SK-N-SH (cell line): ENCODE data around the gene GUCA2B. TPM values are rescaled to one million over a fixed set of nuclear protein-coding genes. Genes with fewer than 3 reads are reported as not detected.

Source experiments
- CTCF ChIA-PET: fragments of 300-600, 350-600 bp; formaldehyde crosslinking; extraction: SDS; loops from one replicate; lab custom pipeline; 2021; lab: Yijun Ruan, JAX
- POLR2A ChIA-PET: fragments of 350-600 bp; sonication (Branson Sonifier 250); formaldehyde crosslinking; extraction: SDS; loops from one replicate; lab custom pipeline; 2020; ENCODE audit warnings: antibody characterized with exemption, inconsistent platforms; lab: Yijun Ruan, JAX
- DNase-seq: peaks from one replicate; pipeline ENCODE4 v3.0.0; 2012
- H2AFZ ChIP-seq: fragments of 200-600 bp; sonication (generic); 2 replicates; pipeline ENCODE4 v1.8.1; 2016; ENCODE audit warnings: antibody characterized with exemption, mild to moderate bottlenecking, low read depth
- H3F3A ChIP-seq: fragments of 200-600 bp; sonication (generic); replicated peaks from 2 replicates; pipeline ENCODE3; 2016; ENCODE audit warnings: antibody characterized with exemption, mild to moderate bottlenecking; ENCODE audit not compliant: insufficient read depth
- H3K27ac ChIP-seq, 2 experiments: fragments of 200-500 bp in 1 of 2; fragments of 200-600 bp in 1 of 2; sonication (Bioruptor generic) in 1 of 2; sonication (generic), shearing (Covaris generic) in 1 of 2; 2 replicates each; pipeline versions ENCODE4 v1.5.1 to v1.6.1; 2014 to 2016; ENCODE audit warnings: low read depth in 2 of 2, inconsistent platforms in 1 of 2, low read length in 1 of 2, mild to moderate bottlenecking in 1 of 2, mixed read lengths in 1 of 2
- H3K27me3 ChIP-seq: fragments of 200-600 bp; sonication (generic), shearing (Covaris generic); 2 replicates; pipeline ENCODE4 v1.6.1; 2016; ENCODE audit warnings: mixed run types; ENCODE audit not compliant: insufficient read depth
- H3K36me3 ChIP-seq, 2 experiments: fragments of 200-500 bp in 1 of 2; fragments of 200-600 bp in 1 of 2; sonication (Bioruptor generic) in 1 of 2; sonication (generic) in 1 of 2; replicated peaks in 1 of 2; 2 replicates each; pipeline versions ENCODE3 to v1.5.1; 2014 to 2016; ENCODE audit warnings: low read length in 1 of 2, mild to moderate bottlenecking in 1 of 2; ENCODE audit not compliant: insufficient read depth in 2 of 2, control insufficient read depth in 1 of 2
- H3K4me1 ChIP-seq, 2 experiments: fragments of 200-500 bp in 1 of 2; fragments of 200-600 bp in 1 of 2; sonication (Bioruptor generic) in 1 of 2; sonication (generic), shearing (Covaris generic) in 1 of 2; 2 replicates each; pipeline versions ENCODE4 v1.5.1 to v1.6.1; 2014 to 2016; ENCODE audit warnings: low read depth in 1 of 2, low read length in 1 of 2, mixed run types in 1 of 2; ENCODE audit not compliant: insufficient read depth in 2 of 2, control insufficient read depth in 1 of 2
- H3K4me2 ChIP-seq: fragments of 200-600 bp; sonication (generic), shearing (Covaris generic); 2 replicates; pipeline ENCODE4 v1.6.1; 2017; ENCODE audit warnings: mixed run types
- H3K4me3 ChIP-seq, 2 experiments: fragments of 200-500 bp in 1 of 2; fragments of 200-600 bp in 1 of 2; sonication (Bioruptor generic) in 1 of 2; sonication (generic), shearing (Covaris generic) in 1 of 2; 2 replicates each; pipeline versions ENCODE4 v1.5.1 to v1.8.1; 2014 to 2016; ENCODE audit warnings: low read depth in 2 of 2, inconsistent platforms in 1 of 2, low read length in 1 of 2, mild to moderate bottlenecking in 1 of 2, mixed read lengths in 1 of 2, moderate library complexity in 1 of 2
- H3K79me2 ChIP-seq: fragments of 200-600 bp; sonication (generic); 2 replicates; pipeline ENCODE4 v1.8.1; 2017; ENCODE audit warnings: mild to moderate bottlenecking; ENCODE audit not compliant: insufficient read depth
- H3K9ac ChIP-seq: fragments of 200-600 bp; sonication (generic); 2 replicates; pipeline ENCODE4 v1.6.1; 2017; ENCODE audit warnings: mixed run types
- H3K9me2 ChIP-seq: fragments of 200-600 bp; sonication (generic); 2 replicates; pipeline ENCODE4 v1.6.1; 2017; ENCODE audit warnings: mixed run types
- H3K9me3 ChIP-seq: fragments of 200-600 bp; sonication (generic); 2 replicates; pipeline ENCODE4 v1.6.1; 2017; ENCODE audit warnings: mixed run types, mild to moderate bottlenecking, moderate library complexity
- H4K20me1 ChIP-seq: fragments of 200-600 bp; sonication (generic); 2 replicates; pipeline ENCODE4 v1.6.1; 2017; ENCODE audit warnings: mild to moderate bottlenecking, mixed run types; ENCODE audit not compliant: insufficient read depth
- EP300 ChIP-seq, 2 experiments: IDR thresholded peaks; 2 replicates each; pipeline versions ENCODE4 v1.4.0 to v1.6.1; 2012; ENCODE audit warnings: borderline replicate concordance in 1 of 2, low read depth in 1 of 2, low read length in 1 of 2
- EZH2phosphoT487 ChIP-seq: fragments of 200-600 bp; sonication (generic); IDR thresholded peaks from 2 replicates; pipeline ENCODE4 v1.6.1; 2017; ENCODE audit warnings: low read depth, mixed run types, mild to moderate bottlenecking, antibody characterized with exemption, moderate library complexity, borderline replicate concordance
- GABPA ChIP-seq: IDR thresholded peaks from 2 replicates; pipeline ENCODE4 v1.4.0; 2012; ENCODE audit warnings: low read depth, mild to moderate bottlenecking
- GATA2 ChIP-seq: sonication (generic); formaldehyde crosslinking; IDR thresholded peaks from 2 replicates; pipeline ENCODE4 v1.5.0; 2020; ENCODE audit warnings: mild to moderate bottlenecking, missing genetic modification reagents
- MAX ChIP-seq: IDR thresholded peaks from 2 replicates; pipeline ENCODE4 v1.4.0; 2012; ENCODE audit warnings: low read depth
- MXI1 ChIP-seq: IDR thresholded peaks from 2 replicates; pipeline ENCODE4 v1.6.1; 2012; ENCODE audit warnings: mild to moderate bottlenecking, low read depth, low read length, improper control_type of control experiment
- NFIC ChIP-seq: IDR thresholded peaks from 2 replicates; pipeline ENCODE4 v1.4.0; 2012; ENCODE audit warnings: borderline replicate concordance
- NRF1 ChIP-seq: IDR thresholded peaks from 2 replicates; pipeline ENCODE4 v1.6.1; 2012; ENCODE audit warnings: low read depth, mild to moderate bottlenecking, low read length
- RFX5 ChIP-seq: IDR thresholded peaks from 2 replicates; pipeline ENCODE4 v1.6.1; 2012; ENCODE audit warnings: mild to moderate bottlenecking, improper control_type of control experiment, low read length
- RXRA ChIP-seq: IDR thresholded peaks from 2 replicates; pipeline ENCODE4 v1.4.0; 2012; ENCODE audit warnings: low read depth, mild to moderate bottlenecking, borderline replicate concordance
- SIN3A ChIP-seq: IDR thresholded peaks from 2 replicates; pipeline ENCODE4 v1.6.1; 2012; ENCODE audit warnings: low read depth, mild to moderate bottlenecking, low read length, moderate library complexity, borderline replicate concordance
- SMC3 ChIP-seq: IDR thresholded peaks from 2 replicates; pipeline ENCODE4 v1.6.1; 2012; ENCODE audit warnings: low read depth, low read length, improper control_type of control experiment
- TCF12 ChIP-seq: IDR thresholded peaks from 2 replicates; pipeline ENCODE4 v1.4.0; 2012
- USF2 ChIP-seq: fragments of 150-350 bp; IDR thresholded peaks from 2 replicates; pipeline ENCODE4 v1.6.1; 2017; ENCODE audit warnings: antibody characterized with exemption, low read length, low read depth, borderline replicate concordance
- WGBS: methylation state at CpG from one replicate; pipeline ENCODE4 v1.1.6; 2017; ENCODE audit warnings: low lambda C conversion rate; 5-methylcytosine and 5-hydroxymethylcytosine counted together
- polyA plus RNA-seq, 3 experiments: library from polyadenylated mRNA; depleted of rRNA; stranded (reverse); fragments of >200 nt; gene quantifications; 2 replicates each; pipeline ENCODE4 v1.2.3, GENCODE V29; 2012
- TF ChIP-seq, protein P1 (sequence below): IDR thresholded peaks from 2 replicates; pipeline ENCODE4 v1.6.1; 2012; ENCODE audit warnings: mild to moderate bottlenecking, low read depth, low read length, moderate library complexity

The GUCA2B gene
- polyA plus RNA-seq, 1 of the 3 experiments (the other 2 are of a cell fraction) = not detected

- no peak for TF ChIP-seq RFX5
- no peak for TF ChIP-seq EZH2phosphoT487
- no peak for TF ChIP-seq GABPA
- TF ChIP-seq NRF1 = no peak
- TF ChIP-seq EP300 (IDR thresholded peaks at IDR 0.05; ENCODE audit: borderline replicate concordance in 1 of 2, low read depth in 1 of 2, low read length in 1 of 2) = no peak
Observed at GRCh38 chr1:42144711-42145388, 8.4 kb upstream of the GUCA2B start (continued).

GRCh38 chr1:42145389-42145716 is 7.9 kb upstream of the GUCA2B start:
- no peaks in the 10 kb centered on the region for H3K79me2 ChIP-seq
- CTCF ChIA-PET = interaction anchor here (1.2 to 4.0 kb wide), 2 partner anchors 16 to 27 kb away, joined by 3 to 18 read pairs; no protein-coding TSS in a partner anchor
- H3K9ac ChIP-seq = no peak overlapping the region
- no peak for DNase-seq
- H4K20me1 ChIP-seq = no peaks in the 10 kb centered on the region
- no peaks in the 10 kb centered on the region for H3K36me3 ChIP-seq
- no peaks in the 10 kb centered on the region for H3K4me1 ChIP-seq
- no peak overlapping the region for H3K4me3 ChIP-seq
- H2AFZ ChIP-seq = no peak overlapping the region
- no peak overlapping the region for H3K27ac ChIP-seq
- no peaks in the 10 kb centered on the region for H3K9me2 ChIP-seq
- POLR2A ChIA-PET = no interaction called here
- 74% methylated on average over 8 of the region's 8 CpGs for WGBS
- H3K4me2 ChIP-seq = no peak overlapping the region
- no peak for TF ChIP-seq RXRA
- no peak for TF ChIP-seq NFIC
- no peak for TF ChIP-seq MAX
- TF ChIP-seq, protein P1, sequence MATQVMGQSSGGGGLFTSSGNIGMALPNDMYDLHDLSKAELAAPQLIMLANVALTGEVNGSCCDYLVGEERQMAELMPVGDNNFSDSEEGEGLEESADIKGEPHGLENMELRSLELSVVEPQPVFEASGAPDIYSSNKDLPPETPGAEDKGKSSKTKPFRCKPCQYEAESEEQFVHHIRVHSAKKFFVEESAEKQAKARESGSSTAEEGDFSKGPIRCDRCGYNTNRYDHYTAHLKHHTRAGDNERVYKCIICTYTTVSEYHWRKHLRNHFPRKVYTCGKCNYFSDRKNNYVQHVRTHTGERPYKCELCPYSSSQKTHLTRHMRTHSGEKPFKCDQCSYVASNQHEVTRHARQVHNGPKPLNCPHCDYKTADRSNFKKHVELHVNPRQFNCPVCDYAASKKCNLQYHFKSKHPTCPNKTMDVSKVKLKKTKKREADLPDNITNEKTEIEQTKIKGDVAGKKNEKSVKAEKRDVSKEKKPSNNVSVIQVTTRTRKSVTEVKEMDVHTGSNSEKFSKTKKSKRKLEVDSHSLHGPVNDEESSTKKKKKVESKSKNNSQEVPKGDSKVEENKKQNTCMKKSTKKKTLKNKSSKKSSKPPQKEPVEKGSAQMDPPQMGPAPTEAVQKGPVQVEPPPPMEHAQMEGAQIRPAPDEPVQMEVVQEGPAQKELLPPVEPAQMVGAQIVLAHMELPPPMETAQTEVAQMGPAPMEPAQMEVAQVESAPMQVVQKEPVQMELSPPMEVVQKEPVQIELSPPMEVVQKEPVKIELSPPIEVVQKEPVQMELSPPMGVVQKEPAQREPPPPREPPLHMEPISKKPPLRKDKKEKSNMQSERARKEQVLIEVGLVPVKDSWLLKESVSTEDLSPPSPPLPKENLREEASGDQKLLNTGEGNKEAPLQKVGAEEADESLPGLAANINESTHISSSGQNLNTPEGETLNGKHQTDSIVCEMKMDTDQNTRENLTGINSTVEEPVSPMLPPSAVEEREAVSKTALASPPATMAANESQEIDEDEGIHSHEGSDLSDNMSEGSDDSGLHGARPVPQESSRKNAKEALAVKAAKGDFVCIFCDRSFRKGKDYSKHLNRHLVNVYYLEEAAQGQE = no peak
- TF ChIP-seq GABPA = no peak
- TF ChIP-seq SMC3 = no peak
- TF ChIP-seq MXI1 = no peak
- no peak for TF ChIP-seq RFX5
- TF ChIP-seq SIN3A = no peak
- no peak for TF ChIP-seq EZH2phosphoT487
- TF ChIP-seq GATA2 (CRISPR knock-in tag) = no peak
- no peak for TF ChIP-seq USF2
- no peak for TF ChIP-seq TCF12
- no peaks in the 10 kb centered on the region for H3F3A ChIP-seq
- peaks cover 11% of the 10 kb centered on the region for H3K27me3 ChIP-seq
- no peaks in the 10 kb centered on the region for H3K9me3 ChIP-seq
